ENCODE measurements around the gene CAPN1. TPM values are rescaled to one million over a fixed set of nuclear protein-coding genes. Genes with fewer than 3 reads are reported as not detected.

The CAPN1 gene
- total RNA-seq, 1 experiment from 2014 or later = 256 TPM

- ATAC-seq = no peak
- POLR2A ChIA-PET = interaction anchor here (0.6 to 0.7 kb wide), 3 partner anchors 8 to 62 kb away, joined by 4 to 12 read pairs (median 10); no protein-coding TSS in a partner anchor
- H3K27me3 ChIP-seq (ENCODE audit: control insufficient read depth, insufficient read depth, low read length) = no peaks in the 10 kb centered on the region
- CTCF ChIA-PET = interaction anchor here (0.6 kb wide), 1 partner anchor 130 kb away, joined by 3 read pairs; the partner anchor contains the start of gene SNX15
- no peak for TF ChIP-seq CTCF (IDR thresholded peaks at IDR 0.05)
- no peak overlapping the region for H3K27ac ChIP-seq (ENCODE audit: low read length)
- no peaks in the 10 kb centered on the region for H3K4me1 ChIP-seq (ENCODE audit: control insufficient read depth, insufficient read depth, low read length)
- H3K36me3 ChIP-seq (ENCODE audit: control insufficient read depth, insufficient read depth, low read length) = no peaks in the 10 kb centered on the region
- no TSS peak for BruUV-seq (replicated peaks)
- DNase-seq (ENCODE audit: low read depth, low spot score) = no peak
- in situ Hi-C loops (cut with HindIII; ENCODE audit: low pct_unique_long_range_greater_than_20kb, low sequenced_read_pairs) = no loop called here
- intact Hi-C loops (cut with micrococcal nuclease; ENCODE audit: unreplicated experiment) = no loop called here
- no peaks in the 10 kb centered on the region for H3K9me3 ChIP-seq (ENCODE audit: control insufficient read depth, insufficient read depth, low read depth, low read length)
- H3K4me3 ChIP-seq (ENCODE audit: low read depth in 2 of 2, low read length in 2 of 2) = no peak overlapping the region
These were observed 24.4 kb upstream of the CAPN1 start for GRCh38 chr11:65157336-65157735.

- Histone ChIP-seq H3K4me3 (ENCODE audit: low read depth in 2 of 2, low read length in 2 of 2) (no peak overlapping the region), H3K27ac (ENCODE audit: low read length) (no peak overlapping the region), H3K36me3 (ENCODE audit: control insufficient read depth, insufficient read depth, low read length) (no peaks in the 10 kb centered on the region), H3K27me3 (ENCODE audit: control insufficient read depth, insufficient read depth, low read length) (no peaks in the 10 kb centered on the region), H3K9me3 (ENCODE audit: control insufficient read depth, insufficient read depth, low read depth, low read length) (no peaks in the 10 kb centered on the region), H3K4me1 (ENCODE audit: control insufficient read depth, insufficient read depth, low read length) (no peaks in the 10 kb centered on the region)
- intact Hi-C loops (cut with micrococcal nuclease; ENCODE audit: unreplicated experiment) = no loop called here
- TF ChIP-seq POLR2AphosphoS5 (IDR thresholded peaks at IDR 0.05; ENCODE audit: low read depth, low read length) (no peak), CTCF (IDR thresholded peaks at IDR 0.05) (no peak), TCF7L2 (IDR thresholded peaks at IDR 0.05; ENCODE audit: low read depth, low read length) (no peak)
- ChIA-PET CTCF (interaction anchor here (0.7 kb wide), 1 partner anchor 171 kb away, joined by 4 read pairs; no protein-coding TSS in a partner anchor), POLR2A (no interaction called here)
- no peak for DNase-seq (ENCODE audit: low read depth, low spot score)
- in situ Hi-C loops (cut with HindIII; ENCODE audit: low pct_unique_long_range_greater_than_20kb, low sequenced_read_pairs) = no loop called here
- BruUV-seq (replicated peaks) = no TSS peak
- ATAC-seq = no peak
These were observed 22.7 kb upstream of the CAPN1 start for GRCh38 chr11:65159012-65159411.

- no TSS peak for BruUV-seq (replicated peaks)
- DNase-seq (ENCODE audit: low read depth, low spot score) (no peak), ATAC-seq (no peak)
- POLR2A ChIA-PET = interaction anchor here (0.6 to 0.7 kb wide), 2 partner anchors 10 to 96 kb away, joined by 3 to 4 read pairs; no protein-coding TSS in a partner anchor
- TF ChIP-seq POLR2AphosphoS5 (IDR thresholded peaks at IDR 0.05; ENCODE audit: low read depth, low read length) (no peak), TCF7L2 (IDR thresholded peaks at IDR 0.05; ENCODE audit: low read depth, low read length) (no peak), CTCF (IDR thresholded peaks at IDR 0.05) (no peak), REST (IDR thresholded peaks at IDR 0.05; ENCODE audit: insufficient read depth in 1 of 2, low read depth in 2 of 2, low read length in 1 of 2) (no peak), SIN3A (IDR thresholded peaks at IDR 0.05; ENCODE audit: borderline replicate concordance, insufficient read depth, low read depth, low read length) (no peak)
- Histone ChIP-seq H3K4me1 (ENCODE audit: control insufficient read depth, insufficient read depth, low read length) (0 out of 2 replicates have a peak, but pooled peaks cover 3% of the 10 kb centered on the region), H3K9me3 (ENCODE audit: control insufficient read depth, insufficient read depth, low read depth, low read length) (no peaks in the 10 kb centered on the region), H3K36me3 (ENCODE audit: control insufficient read depth, insufficient read depth, low read length) (no peaks in the 10 kb centered on the region), H3K4me3 (ENCODE audit: low read depth in 2 of 2, low read length in 2 of 2) (no peak overlapping the region), H3K27me3 (ENCODE audit: control insufficient read depth, insufficient read depth, low read length) (no peaks in the 10 kb centered on the region), H3K27ac (ENCODE audit: low read length) (no peak overlapping the region)
- in situ Hi-C loops (cut with HindIII; ENCODE audit: low pct_unique_long_range_greater_than_20kb, low sequenced_read_pairs) = no loop called here
- intact Hi-C loops (cut with micrococcal nuclease; ENCODE audit: unreplicated experiment) = no loop called here
- CTCF ChIA-PET = no interaction called here
These were observed 21.1 kb upstream of the CAPN1 start for GRCh38 chr11:65160643-65161042.

Data from Panc1 (cell line).